Fibroblast of mammary gland (primary cell): ENCODE results near the gene FUCA1.

Experiments
- DNase-seq: peaks from one replicate; pipeline ENCODE4 v3.0.0-alpha.2; 2010; ENCODE audit warnings: low read depth
- H3K4me3 ChIP-seq: 2 replicates; pipeline ENCODE4 v1.5.1; 2011; ENCODE audit warnings: low read depth, mild to moderate bottlenecking, low read length, moderate library complexity; ENCODE audit not compliant: control insufficient read depth
- TF ChIP-seq, protein P1 (sequence below): conservative IDR thresholded peaks from 2 replicates; pipeline ENCODE4 v1.5.1; 2011; ENCODE audit warnings: low read depth, low read length, inconsistent platforms; ENCODE audit not compliant: control insufficient read depth, insufficient read depth

FUCA1 gene

DNA sequence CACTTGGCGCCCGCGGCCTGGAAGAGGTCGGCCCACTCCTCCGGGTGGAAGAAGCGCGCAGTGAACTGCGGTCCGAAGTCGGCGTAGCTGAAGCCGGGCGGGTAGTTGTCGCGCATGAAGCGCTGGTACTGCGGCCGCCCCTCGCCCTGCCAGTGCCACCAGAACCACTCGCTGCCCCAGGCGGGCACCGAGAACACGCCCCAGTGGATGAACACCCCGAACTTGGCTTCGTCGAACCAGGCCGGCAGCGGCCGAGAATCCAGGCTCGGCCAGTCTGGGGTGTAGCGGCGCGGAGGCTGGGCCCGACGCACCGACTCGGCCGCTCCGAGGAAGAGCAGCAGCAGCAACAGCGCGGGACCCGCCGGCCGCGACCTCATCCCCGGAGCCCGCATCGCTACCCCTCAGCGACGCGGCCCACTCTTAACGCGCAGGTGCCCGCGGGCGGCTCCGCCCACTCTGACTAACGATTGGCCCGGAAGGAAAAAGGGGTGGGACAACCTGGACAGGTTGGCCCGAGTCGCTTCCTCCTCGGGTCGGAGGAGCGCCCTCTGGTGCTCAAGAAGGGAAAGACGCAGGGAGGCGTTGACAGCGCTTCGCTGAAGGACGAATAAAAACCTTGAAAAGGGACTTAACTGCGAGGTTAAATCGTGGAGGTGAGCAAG is at the start of gene FUCA1:
Gene FUCA1, minus strand, starts transcription at position 396 of the 662 bp plus-strand sequence. Its CDS starts 4 bp downstream, at position 392.
- peak within 1 kb of the TSS; percentile 45 for H3K4me3 ChIP-seq
- DNase-seq: peak; percentile 74
- TF ChIP-seq, protein P1, sequence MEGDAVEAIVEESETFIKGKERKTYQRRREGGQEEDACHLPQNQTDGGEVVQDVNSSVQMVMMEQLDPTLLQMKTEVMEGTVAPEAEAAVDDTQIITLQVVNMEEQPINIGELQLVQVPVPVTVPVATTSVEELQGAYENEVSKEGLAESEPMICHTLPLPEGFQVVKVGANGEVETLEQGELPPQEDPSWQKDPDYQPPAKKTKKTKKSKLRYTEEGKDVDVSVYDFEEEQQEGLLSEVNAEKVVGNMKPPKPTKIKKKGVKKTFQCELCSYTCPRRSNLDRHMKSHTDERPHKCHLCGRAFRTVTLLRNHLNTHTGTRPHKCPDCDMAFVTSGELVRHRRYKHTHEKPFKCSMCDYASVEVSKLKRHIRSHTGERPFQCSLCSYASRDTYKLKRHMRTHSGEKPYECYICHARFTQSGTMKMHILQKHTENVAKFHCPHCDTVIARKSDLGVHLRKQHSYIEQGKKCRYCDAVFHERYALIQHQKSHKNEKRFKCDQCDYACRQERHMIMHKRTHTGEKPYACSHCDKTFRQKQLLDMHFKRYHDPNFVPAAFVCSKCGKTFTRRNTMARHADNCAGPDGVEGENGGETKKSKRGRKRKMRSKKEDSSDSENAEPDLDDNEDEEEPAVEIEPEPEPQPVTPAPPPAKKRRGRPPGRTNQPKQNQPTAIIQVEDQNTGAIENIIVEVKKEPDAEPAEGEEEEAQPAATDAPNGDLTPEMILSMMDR: peak; percentile 91

- peak; percentile 58 for DNase-seq
- TF ChIP-seq, protein P1: peak; percentile 59
- no peak overlapping the region for H3K4me3 ChIP-seq
Observed at GRCh38 chr1:23916209-23917131, 48.4 kb upstream of the FUCA1 start.

- DNase-seq: no peak
- no peak overlapping the region for H3K4me3 ChIP-seq
- TF ChIP-seq, protein P1: no peak
Observed at GRCh38 chr1:23915466-23915865, 47.4 kb upstream of the FUCA1 start.

- DNase-seq: no peak
- no peak overlapping the region for H3K4me3 ChIP-seq
- TF ChIP-seq, protein P1: no peak
Observed at GRCh38 chr1:23914921-23915320, 46.8 kb upstream of the FUCA1 start.

DNA sequence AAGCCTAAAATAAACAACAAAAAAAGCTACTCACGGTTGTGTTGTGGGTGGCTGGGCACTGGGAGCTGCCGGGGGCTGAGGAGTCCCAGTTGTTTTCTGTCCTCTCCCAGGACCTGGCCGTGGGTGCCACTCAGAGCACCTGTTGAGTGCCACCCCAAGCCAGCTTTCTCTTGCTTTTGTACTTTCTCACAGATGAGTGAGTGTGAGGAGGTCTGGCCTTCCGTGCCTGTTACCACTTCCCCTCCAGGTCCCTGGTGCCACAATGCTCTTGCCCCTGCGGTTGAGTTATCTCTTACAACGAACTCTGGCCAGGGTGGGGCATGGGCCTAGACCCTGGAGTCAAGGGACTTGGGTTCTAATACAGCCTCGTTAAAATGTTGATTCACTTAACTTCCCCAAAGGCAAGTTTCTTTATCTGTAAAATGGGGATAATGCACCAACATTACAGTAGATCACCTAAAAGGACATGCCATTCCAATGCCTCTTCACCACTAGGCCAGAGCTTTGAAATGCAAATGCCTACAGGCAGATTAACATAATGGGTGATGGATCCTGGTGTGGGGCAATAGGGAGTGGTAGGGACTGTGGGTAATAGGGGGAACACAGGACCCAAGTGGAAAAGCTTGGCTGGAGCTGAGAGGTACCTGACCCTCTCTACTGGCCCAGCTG is 45.3 kb upstream of the FUCA1 start, which contains the start of gene CNR2:
Gene CNR2, minus strand, starts transcription at position 151 of the 669 bp plus-strand sequence. CDS start 37,745 bp downstream, outside the sequence.
- DNase-seq: no peak
- H3K4me3 ChIP-seq: no peak within 1 kb of the TSS
- TF ChIP-seq, protein P1: no peak

DNA sequence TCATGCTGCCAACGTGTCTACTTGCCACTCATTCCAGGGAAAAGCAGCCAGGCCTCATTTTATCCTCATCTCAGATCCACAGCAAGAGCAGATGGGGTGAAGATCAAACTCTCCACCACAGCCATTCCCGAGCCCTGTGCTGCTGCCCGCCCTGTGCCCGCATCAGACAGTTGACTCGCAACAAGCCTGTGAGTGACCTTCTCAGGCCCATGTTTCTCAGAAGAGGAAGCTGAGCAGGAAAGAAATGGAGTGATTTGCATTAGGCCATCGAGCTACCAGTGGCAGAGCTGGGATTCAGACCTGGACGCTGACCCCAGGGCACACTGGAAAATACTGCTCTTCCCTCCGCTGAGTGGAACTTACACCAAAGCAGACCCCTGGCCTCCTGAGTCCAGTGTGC is 43.8 kb upstream of the FUCA1 start:
- DNase-seq: no peak
- TF ChIP-seq, protein P1: no peak
- H3K4me3 ChIP-seq: no peak overlapping the region
